ENCODE data around the gene GREB1L. TPM values are rescaled to one million over a fixed set of nuclear protein-coding genes. Genes with fewer than 3 reads are reported as not detected.

The GREB1L gene
- total RNA-seq, 2 experiments from 2014 or later = not detected

DNA sequence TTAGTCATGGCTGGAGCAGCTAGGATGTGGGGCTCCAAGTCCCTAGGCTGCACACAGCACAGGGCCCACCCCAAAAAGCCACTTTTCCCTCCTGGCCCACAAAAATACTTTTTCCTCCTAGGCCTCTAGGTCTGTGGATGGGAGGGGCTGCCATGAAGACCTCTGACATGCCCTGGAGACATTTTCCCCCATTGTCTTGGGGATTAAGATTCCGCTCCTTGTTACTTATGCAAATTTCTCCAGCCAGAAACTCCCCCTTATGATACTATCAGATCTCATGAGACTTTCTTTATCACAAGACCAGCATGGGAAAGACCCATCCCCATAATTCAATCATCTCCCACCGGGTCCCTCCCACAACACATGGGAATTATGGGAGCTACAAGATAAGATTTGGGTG, 232.6 kb downstream of the GREB1L start:
- DNase-seq (ENCODE audit: low spot score) = no peak
- H3K27ac ChIP-seq (ENCODE audit: low read depth, low read length, poor library complexity, severe bottlenecking) = no peak overlapping the region
- H3K4me2 ChIP-seq (ENCODE audit: low read length) = no peak overlapping the region
- no peak overlapping the region for H3K4me3 ChIP-seq (ENCODE audit: low read depth, low read length, poor library complexity, severe bottlenecking)
- no peak for TF ChIP-seq EZH2phosphoT487 (IDR thresholded peaks at IDR 0.05; ENCODE audit: borderline replicate concordance, low read depth, low read length)
- TF ChIP-seq, protein P1, sequence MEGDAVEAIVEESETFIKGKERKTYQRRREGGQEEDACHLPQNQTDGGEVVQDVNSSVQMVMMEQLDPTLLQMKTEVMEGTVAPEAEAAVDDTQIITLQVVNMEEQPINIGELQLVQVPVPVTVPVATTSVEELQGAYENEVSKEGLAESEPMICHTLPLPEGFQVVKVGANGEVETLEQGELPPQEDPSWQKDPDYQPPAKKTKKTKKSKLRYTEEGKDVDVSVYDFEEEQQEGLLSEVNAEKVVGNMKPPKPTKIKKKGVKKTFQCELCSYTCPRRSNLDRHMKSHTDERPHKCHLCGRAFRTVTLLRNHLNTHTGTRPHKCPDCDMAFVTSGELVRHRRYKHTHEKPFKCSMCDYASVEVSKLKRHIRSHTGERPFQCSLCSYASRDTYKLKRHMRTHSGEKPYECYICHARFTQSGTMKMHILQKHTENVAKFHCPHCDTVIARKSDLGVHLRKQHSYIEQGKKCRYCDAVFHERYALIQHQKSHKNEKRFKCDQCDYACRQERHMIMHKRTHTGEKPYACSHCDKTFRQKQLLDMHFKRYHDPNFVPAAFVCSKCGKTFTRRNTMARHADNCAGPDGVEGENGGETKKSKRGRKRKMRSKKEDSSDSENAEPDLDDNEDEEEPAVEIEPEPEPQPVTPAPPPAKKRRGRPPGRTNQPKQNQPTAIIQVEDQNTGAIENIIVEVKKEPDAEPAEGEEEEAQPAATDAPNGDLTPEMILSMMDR (conservative IDR thresholded peaks at IDR 0.05; ENCODE audit: low read length) = no peak
- no peaks in the 10 kb centered on the region for H3K36me3 ChIP-seq (ENCODE audit: insufficient read depth, low read length)
- ChIA-PET POLR2A (interaction anchor here (0.8 kb wide), 1 partner anchor 302 kb away, joined by 3 read pairs; no protein-coding TSS in a partner anchor), CTCF (ENCODE audit: unreplicated experiment) (no interaction called here)
- no peaks in the 10 kb centered on the region for H3K9me2 ChIP-seq (ENCODE audit: insufficient read depth, low read length)
- no peaks in the 10 kb centered on the region for H3K9me3 ChIP-seq (ENCODE audit: low read length)
- H4K20me1 ChIP-seq (ENCODE audit: insufficient read depth, low read length) = no peaks in the 10 kb centered on the region
- H2AFZ ChIP-seq (ENCODE audit: low read length) = no peak overlapping the region
- H3K4me1 ChIP-seq (ENCODE audit: insufficient read depth, low read length, poor library complexity, severe bottlenecking) = no peaks in the 10 kb centered on the region
- BruUV-seq (replicated peaks) = no TSS peak
- intact Hi-C loops (cut with micrococcal nuclease; ENCODE audit: unreplicated experiment) = no loop called here
- H3K79me2 ChIP-seq (ENCODE audit: insufficient read depth, low read depth, low read length) = no peaks in the 10 kb centered on the region

DNA sequence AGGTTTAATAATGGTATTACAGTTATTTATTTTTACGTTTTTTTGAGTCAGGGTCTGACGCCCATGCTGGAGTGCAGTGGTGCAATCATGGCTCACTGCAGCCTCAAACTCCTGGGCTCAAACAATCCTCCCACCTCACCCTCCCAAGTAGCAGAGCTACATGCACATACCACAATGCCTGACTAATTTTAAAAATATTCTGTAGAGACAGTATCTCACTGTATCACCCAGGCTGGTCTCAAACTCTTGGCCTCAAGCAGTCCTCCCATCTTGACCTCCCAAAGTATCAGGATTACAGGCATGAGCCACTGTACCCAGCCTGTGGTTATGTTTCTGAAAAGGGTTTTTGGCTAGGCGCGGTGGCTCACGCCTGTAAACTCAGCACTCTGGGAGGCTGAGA, 237.7 kb downstream of the GREB1L start:
- Histone ChIP-seq H3K4me2 (ENCODE audit: low read length) (no peak overlapping the region), H3K9me3 (ENCODE audit: low read length) (no peaks in the 10 kb centered on the region), H2AFZ (ENCODE audit: low read length) (no peak overlapping the region), H3K9me2 (ENCODE audit: insufficient read depth, low read length) (no peaks in the 10 kb centered on the region), H3K27ac (ENCODE audit: low read depth, low read length, poor library complexity, severe bottlenecking) (no peak overlapping the region), H3K36me3 (ENCODE audit: insufficient read depth, low read length) (no peaks in the 10 kb centered on the region), H4K20me1 (ENCODE audit: insufficient read depth, low read length) (no peaks in the 10 kb centered on the region), H3K79me2 (ENCODE audit: insufficient read depth, low read depth, low read length) (no peaks in the 10 kb centered on the region), H3K4me3 (ENCODE audit: low read depth, low read length, poor library complexity, severe bottlenecking) (no peak overlapping the region), H3K4me1 (ENCODE audit: insufficient read depth, low read length, poor library complexity, severe bottlenecking) (no peaks in the 10 kb centered on the region)
- intact Hi-C loops (cut with micrococcal nuclease; ENCODE audit: unreplicated experiment) = no loop called here
- DNase-seq (ENCODE audit: low spot score) = no peak
- TF ChIP-seq EZH2phosphoT487 (IDR thresholded peaks at IDR 0.05; ENCODE audit: borderline replicate concordance, low read depth, low read length) = no peak
- TF ChIP-seq, protein P1 (conservative IDR thresholded peaks at IDR 0.05; ENCODE audit: low read length) = no peak
- ChIA-PET POLR2A (interaction anchor here (0.7 to 1.9 kb wide), 2 partner anchors 10 to 43 kb away, joined by 3 to 4 read pairs; no protein-coding TSS in a partner anchor), CTCF (ENCODE audit: unreplicated experiment) (no interaction called here)
- BruUV-seq (replicated peaks) = no TSS peak

- no peak overlapping the region for H2AFZ ChIP-seq (ENCODE audit: low read length)
Measured at GRCh38 chr18:21481739-21482138, 239.7 kb downstream of the GREB1L start.

More at GRCh38 chr18:21481739-21482138, 239.7 kb downstream of the GREB1L start:
- no peak for TF ChIP-seq EZH2phosphoT487 (IDR thresholded peaks at IDR 0.05; ENCODE audit: borderline replicate concordance, low read depth, low read length)
- TF ChIP-seq, protein P1 (conservative IDR thresholded peaks at IDR 0.05; ENCODE audit: low read length) = no peak
- H3K4me2 ChIP-seq (ENCODE audit: low read length) = no peak overlapping the region
- no peaks in the 10 kb centered on the region for H4K20me1 ChIP-seq (ENCODE audit: insufficient read depth, low read length)
- H3K27ac ChIP-seq (ENCODE audit: low read depth, low read length, poor library complexity, severe bottlenecking) = no peak overlapping the region
- BruUV-seq (replicated peaks) = no TSS peak
- ChIA-PET CTCF (ENCODE audit: unreplicated experiment) (no interaction called here), POLR2A (interaction anchor here (0.6 kb wide), 1 partner anchor 411 kb away, joined by 3 read pairs; no protein-coding TSS in a partner anchor)
- intact Hi-C loops (cut with micrococcal nuclease; ENCODE audit: unreplicated experiment) = no loop called here
- no peaks in the 10 kb centered on the region for H3K4me1 ChIP-seq (ENCODE audit: insufficient read depth, low read length, poor library complexity, severe bottlenecking)
- no peak overlapping the region for H3K4me3 ChIP-seq (ENCODE audit: low read depth, low read length, poor library complexity, severe bottlenecking)
- H3K36me3 ChIP-seq (ENCODE audit: insufficient read depth, low read length) = no peaks in the 10 kb centered on the region
- no peak for DNase-seq (ENCODE audit: low spot score)
- H3K9me3 ChIP-seq (ENCODE audit: low read length) = no peaks in the 10 kb centered on the region
- H3K79me2 ChIP-seq (ENCODE audit: insufficient read depth, low read depth, low read length) = no peaks in the 10 kb centered on the region
- H3K9me2 ChIP-seq (ENCODE audit: insufficient read depth, low read length) = no peaks in the 10 kb centered on the region
